IgD-negative memory B cell (primary cell): ENCODE measurements around the gene FAM81B. TPM values are rescaled to one million over a fixed set of nuclear protein-coding genes. Genes with fewer than 3 reads are reported as not detected.

Source experiments
- H3K27ac Mint-ChIP-seq, 3 donors: one replicate each; pipeline ENCODE4 v1.8.0; 2020 to 2022; ENCODE audit warnings: mild to moderate bottlenecking in 3 of 3, mixed read lengths in 3 of 3, moderate library complexity in 1 of 3
- H3K27me3 Mint-ChIP-seq: one replicate; pipeline ENCODE4 v1.8.0; 2021; ENCODE audit warnings: mixed read lengths
- H3K36me3 Mint-ChIP-seq: one replicate; pipeline ENCODE4 v1.8.0; 2020; ENCODE audit warnings: mild to moderate bottlenecking, mixed read lengths
- H3K4me1 Mint-ChIP-seq, 3 donors: one replicate each; pipeline ENCODE4 v1.8.0; 2020 to 2022; ENCODE audit warnings: mixed read lengths in 3 of 3, mild to moderate bottlenecking in 1 of 3
- H3K4me3 Mint-ChIP-seq, 4 donors: one replicate each; pipeline ENCODE4 v1.8.0; 2020 to 2022; ENCODE audit warnings: mild to moderate bottlenecking in 4 of 4, mixed read lengths in 4 of 4, moderate library complexity in 3 of 4
- H3K9me3 Mint-ChIP-seq, 3 donors: one replicate each; pipeline ENCODE4 v1.8.0; 2020 to 2021; ENCODE audit warnings: mixed read lengths in 3 of 3, mild to moderate bottlenecking in 1 of 3
- polyA plus RNA-seq: library from polyadenylated mRNA; unstranded; fragments of 300-500 nt; fragmentation: Illumina TruSeq; gene quantifications from one replicate; pipeline ENCODE4 v1.2.3, GENCODE V29; 2021

Gene FAM81B
- polyA plus RNA-seq, 1 donor from 2014 or later: not detected

DNA sequence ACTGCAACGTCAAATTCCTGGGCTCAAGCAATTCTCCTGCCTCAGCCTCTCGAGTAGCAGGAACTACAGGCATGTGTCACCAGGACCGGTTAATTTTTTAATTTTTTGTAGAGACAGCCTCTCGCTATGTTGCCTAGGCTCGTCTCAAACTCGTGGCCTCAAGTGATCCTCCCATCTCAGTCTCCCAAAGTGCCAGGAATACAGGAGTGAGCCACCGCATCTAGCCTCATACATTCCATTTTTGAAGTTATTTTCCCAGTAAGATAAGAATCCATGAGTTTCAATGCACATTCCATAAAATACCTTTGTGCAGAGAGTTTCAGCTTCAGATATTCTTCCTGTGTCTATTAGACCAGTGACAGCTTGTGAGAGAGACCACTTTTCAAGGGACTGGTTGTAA, 93.3 kb downstream of the FAM81B start:
- H3K36me3 Mint-ChIP-seq: peaks cover 33% of the 10 kb centered on the region
- H3K27me3 Mint-ChIP-seq: no peaks in the 10 kb centered on the region

DNA sequence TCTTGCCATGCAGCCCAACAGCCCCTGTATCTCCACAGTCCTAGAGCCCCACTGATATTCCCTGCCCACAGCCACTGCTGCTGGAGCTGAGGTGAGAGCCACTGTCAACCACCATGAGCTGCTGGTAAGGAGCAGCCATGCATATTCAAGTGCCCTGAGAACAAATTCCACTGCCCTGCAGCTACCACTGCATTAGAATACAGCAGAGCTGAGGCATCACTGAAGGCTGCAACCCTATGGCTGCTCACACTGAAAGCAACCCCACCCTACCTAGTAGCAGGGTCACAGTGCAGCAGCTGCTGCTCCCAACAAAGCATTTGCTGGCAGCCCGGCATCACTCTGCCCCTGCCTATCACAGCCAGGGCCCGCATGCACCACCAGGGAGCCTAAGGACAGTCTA, 95.0 kb downstream of the FAM81B start:
- Mint-ChIP-seq H3K9me3 (peaks cover 7 to 23% (median 15%) of the 10 kb centered on the region in 3 donors), H3K27ac (no peak overlapping the region), H3K36me3 (peaks cover 36% of the 10 kb centered on the region)

More for the DNA sequence above, 93.3 kb downstream of the FAM81B start:
- H3K27ac Mint-ChIP-seq: no peak overlapping the region
- no peaks in the 10 kb centered on the region for H3K4me1 Mint-ChIP-seq
- H3K9me3 Mint-ChIP-seq: peaks cover 9 to 23% (median 14%) of the 10 kb centered on the region in 3 donors
- H3K4me3 Mint-ChIP-seq: no peak overlapping the region

DNA sequence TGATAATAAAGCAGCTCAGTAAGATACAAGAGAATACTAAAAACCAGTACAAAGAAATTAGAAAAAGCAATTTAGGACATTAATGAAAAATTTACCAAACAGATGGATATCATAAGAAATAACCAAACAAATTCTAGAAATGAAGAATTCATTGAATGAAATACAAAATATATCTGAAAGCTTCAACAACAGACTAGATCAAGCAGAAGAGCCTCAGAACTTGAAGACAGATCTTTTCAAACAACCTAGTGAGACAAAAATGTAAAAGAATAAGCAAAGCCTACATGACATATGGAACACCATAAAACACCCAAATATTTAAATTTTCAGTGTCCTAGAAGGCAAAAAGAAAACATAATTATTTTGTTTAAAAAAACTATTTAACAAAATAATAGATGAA, 96.7 kb downstream of the FAM81B start:
- peak overlapping the region in 1 of 3 donors; percentile 14 for H3K27ac Mint-ChIP-seq
- H3K9me3 Mint-ChIP-seq: peaks cover 7 to 23% (median 18%) of the 10 kb centered on the region in 3 donors
- H3K36me3 Mint-ChIP-seq: peaks cover 38% of the 10 kb centered on the region
- H3K4me1 Mint-ChIP-seq: no peaks in the 10 kb centered on the region
- H3K27me3 Mint-ChIP-seq: no peaks in the 10 kb centered on the region
- H3K4me3 Mint-ChIP-seq: no peak overlapping the region

More for the DNA sequence above, 95.0 kb downstream of the FAM81B start:
- Mint-ChIP-seq H3K27me3 (no peaks in the 10 kb centered on the region), H3K4me3 (no peak overlapping the region), H3K4me1 (no peaks in the 10 kb centered on the region)

Other genes with a start within 250 kb of the FAM81B start
- gene MCTP1, start 106.3 kb upstream of the FAM81B start, polyA plus RNA-seq: 2.6 TPM
- 46.0 TPM for gene SKIC3, start 163.6 kb downstream of the FAM81B start, polyA plus RNA-seq
- gene ARSK, start 163.7 kb downstream of the FAM81B start, polyA plus RNA-seq: 6.9 TPM
- 0.66 TPM for gene GPR150, start 228.7 kb downstream of the FAM81B start, polyA plus RNA-seq